DMS153 treated with DMSO at 0.1 percent for 48 hours (cell line): ENCODE results near the gene SERPINA4.

ENCODE experiments used
- DNase-seq: peaks from one replicate; lab custom pipeline; 2025; ENCODE audit not compliant: unreplicated experiment; lab: John Stamatoyannopoulos, UW

The SERPINA4 gene

DNA sequence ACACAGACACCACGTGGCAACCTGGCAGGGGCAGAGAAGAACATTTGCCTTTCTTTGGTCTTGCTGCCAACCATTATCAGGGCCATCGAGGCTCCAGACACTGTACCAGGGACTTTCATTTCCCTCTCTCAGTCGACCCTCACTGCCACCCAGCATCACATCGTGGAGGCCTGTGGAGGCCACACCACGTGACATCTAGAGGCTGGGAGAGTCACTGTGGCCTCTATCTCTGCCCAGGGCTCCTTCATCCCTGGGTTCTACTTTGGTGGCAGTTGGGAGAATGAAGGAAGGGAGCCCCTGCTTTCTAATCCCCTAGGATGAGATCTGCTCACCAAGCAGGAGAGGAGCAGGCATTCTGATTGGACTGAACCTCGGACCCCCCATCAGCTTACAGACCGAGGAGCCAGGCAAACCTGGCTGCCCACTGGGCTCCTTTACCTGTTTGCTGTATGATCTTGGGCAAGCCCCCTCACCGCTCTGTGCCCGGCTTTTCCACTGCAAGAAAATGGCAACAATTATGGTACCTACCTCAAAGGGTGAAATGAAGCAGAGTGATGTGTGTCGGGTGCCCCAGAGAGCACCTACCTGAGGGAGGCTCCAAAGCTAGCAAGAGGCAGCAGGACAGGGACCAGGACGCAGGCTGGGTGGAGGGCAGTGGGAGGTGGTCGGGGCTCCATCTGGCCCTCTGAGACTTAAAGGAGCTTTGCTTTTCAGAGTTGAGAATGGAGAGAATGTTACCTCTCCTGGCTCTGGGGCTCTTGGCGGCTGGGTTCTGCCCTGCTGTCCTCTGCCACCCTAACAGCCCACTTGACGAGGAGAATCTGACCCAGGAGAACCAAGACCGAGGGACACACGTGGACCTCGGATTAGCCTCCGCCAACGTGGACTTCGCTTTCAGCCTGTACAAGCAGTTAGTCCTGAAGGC, 52.7 kb downstream of the SERPINA4 start:
- DNase-seq: no peak

DNA sequence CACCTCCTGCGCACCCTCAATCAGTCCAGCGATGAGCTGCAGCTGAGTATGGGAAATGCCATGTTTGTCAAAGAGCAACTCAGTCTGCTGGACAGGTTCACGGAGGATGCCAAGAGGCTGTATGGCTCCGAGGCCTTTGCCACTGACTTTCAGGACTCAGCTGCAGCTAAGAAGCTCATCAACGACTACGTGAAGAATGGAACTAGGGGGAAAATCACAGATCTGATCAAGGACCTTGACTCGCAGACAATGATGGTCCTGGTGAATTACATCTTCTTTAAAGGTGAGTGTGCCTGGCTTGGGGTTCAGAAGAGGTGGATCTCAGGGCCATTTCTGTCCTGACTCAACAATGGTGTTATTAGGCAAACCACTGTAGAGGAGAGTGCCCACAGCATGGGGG, 53.6 kb downstream of the SERPINA4 start:
- no peak for DNase-seq

DNA sequence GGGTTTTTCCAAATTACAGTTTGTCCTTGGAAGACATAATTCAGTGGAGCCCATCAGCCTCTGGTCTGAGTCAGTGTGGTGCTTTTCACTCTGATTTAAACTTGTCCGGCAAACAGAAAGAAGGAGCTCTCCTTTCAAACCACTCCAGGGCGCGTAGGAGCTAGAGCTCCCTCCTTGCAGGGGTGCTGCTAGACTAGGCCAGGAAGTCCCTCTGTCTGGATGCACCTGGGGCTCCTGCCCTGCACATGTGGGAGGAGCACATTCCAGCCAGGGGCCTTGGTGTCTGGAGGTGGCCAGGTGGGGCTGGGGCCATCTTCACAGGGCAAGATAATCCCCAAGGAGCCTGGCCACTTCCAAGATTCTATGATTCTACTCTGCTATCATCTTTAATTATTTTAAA, 54.0 kb downstream of the SERPINA4 start:
- no peak for DNase-seq

DNA sequence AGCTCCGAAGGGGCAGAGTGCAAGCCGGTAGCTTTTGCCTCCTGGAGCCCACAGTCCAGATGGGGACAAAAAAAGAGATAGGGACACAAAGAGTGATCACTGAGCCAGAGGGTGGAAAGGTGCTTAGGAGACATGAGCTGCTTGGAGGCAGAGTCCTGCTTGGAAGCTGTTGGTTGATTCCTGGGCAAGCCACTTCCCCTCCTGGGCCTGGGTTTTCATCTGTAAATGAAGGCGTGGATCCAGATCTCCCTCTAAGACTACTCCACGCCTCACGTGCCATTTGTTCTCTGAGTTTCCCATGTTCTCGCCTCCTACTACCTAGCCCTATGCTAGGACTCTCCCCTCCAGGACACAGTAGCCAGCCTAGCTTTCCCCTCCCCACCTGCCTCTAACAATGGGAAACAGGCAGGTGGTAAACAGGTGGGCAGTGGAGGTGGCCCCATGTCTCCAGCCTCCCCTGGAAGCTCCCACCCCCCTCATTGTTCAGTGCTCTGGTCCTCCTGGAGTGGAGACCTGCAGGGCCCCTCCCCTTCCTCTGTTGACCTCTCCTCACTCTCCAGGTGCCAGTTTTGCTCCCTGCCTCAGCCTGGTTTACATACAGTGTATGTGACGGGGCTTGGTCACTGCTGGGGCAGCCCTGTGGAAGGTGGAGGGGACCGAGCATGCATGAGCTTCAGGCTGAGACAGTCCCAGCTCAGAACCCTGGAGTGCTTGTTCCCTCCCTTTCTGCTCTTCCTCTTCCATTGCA, 54.8 kb downstream of the SERPINA4 start:
- no peak for DNase-seq

DNA sequence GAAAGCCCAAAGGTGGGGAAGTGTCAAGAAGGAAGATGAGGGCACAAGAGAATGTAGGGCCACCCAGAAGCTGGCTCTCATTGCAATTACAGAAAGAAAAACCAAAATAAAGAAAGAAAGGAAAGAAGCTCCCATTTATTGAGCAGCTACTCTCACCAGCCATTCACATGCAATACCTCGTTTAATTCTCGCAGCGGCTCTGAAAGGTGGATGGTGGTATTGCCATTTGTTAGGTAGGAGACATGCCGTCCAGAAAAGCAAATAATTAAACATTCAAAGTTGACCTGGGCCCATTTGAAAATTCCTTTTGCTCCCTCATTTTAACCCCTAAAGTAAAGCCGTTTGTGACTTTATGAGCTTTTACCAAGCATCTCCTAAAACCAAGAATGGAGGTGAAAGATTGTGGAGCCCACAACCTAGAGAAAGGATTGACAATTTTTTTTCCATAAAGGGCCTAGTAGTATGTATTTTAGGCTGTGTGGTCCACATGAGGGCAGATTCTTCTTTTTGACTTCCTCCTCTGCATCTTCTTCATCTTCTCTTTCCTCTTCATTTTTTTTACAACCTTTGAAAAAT, 56.2 kb downstream of the SERPINA4 start:
- no peak for DNase-seq

DNA sequence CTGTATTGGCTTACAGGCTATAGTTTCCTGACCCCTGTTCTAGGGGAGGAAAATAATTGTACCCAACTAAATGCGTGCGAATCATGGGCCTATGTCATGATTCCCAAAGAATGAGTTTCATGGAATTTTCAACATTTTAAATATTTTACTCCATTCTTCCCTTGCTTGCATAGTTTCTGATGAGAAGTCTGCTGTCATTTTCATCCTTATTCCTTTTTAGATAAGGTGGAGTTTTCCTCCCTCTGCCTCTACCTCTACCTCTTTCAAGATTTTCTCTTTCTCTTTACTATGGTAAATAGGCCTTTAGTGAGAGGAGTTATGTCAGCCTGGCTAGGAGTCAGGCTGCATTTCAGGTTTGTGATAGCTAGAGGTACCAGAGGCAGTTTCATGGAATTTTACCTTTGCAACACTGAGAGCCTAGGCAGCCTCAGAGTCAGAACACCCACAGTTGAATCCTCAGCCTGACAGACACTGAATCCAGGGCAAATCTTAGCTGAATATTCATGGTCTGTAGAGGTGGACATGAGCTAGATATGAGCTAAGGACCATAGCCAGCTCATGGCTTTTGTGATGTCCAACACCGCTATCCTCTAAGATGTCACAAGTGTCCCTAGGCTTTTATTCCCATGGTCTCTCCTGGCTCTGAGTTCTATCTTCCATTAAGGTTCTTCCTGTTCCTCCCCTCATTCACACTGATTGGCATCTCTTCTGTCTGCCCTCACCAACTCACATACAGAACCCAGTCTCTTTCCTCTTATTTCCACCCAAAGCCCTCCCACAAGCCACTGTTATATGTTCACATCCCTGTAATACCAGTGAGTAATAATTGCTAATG, 57.0 kb downstream of the SERPINA4 start:
- DNase-seq: no peak

DNA sequence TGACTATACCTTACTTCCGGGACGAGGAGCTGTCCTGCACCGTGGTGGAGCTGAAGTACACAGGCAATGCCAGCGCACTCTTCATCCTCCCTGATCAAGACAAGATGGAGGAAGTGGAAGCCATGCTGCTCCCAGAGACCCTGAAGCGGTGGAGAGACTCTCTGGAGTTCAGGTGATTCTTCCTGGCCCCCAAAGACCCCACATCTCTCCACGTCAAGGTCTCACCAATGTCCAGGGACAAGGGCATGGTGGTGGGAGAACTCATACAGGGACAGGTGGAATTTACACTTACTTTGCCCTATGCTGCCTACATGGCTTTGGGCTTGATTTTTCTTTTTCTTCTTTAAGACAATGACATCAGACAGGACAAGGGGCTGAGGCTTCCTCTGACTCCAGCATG, 58.1 kb downstream of the SERPINA4 start:
- DNase-seq: no peak
